Peyer's patch (tissue), 4 donors: ENCODE results near the gene FARP1. TPM values are rescaled to one million over a fixed set of nuclear protein-coding genes. Genes with fewer than 3 reads are reported as not detected.

ENCODE experiments used
- DNase-seq, 3 donors: peaks; one replicate each; pipeline ENCODE4 v3.0.0-alpha.2; 2017 to 2019
- H3K27ac ChIP-seq, 4 donors: fragments of 200-600 bp; sonication (generic); one replicate each; pipeline ENCODE4 v1.5.1; 2016 to 2019
- H3K27me3 ChIP-seq, 2 donors: fragments of 200-600 bp; sonication (generic); one replicate each; pipeline ENCODE4 v1.5.1; 2019
- H3K36me3 ChIP-seq, 3 donors: fragments of 200-600 bp; sonication (generic); one replicate each; pipeline ENCODE4 v1.5.1; 2016 to 2019
- H3K4me1 ChIP-seq, 4 donors: fragments of 200-600 bp; sonication (generic); one replicate each; pipeline ENCODE4 v1.5.1; 2016 to 2019
- H3K4me3 ChIP-seq, 4 donors: fragments of 200-600 bp; sonication (generic); 1 replicate in 3 of 4; 2 replicates in 1 of 4; pipeline ENCODE4 v1.5.1; 2016 to 2019; ENCODE audit warnings: mild to moderate bottlenecking in 1 of 4
- H3K9me3 ChIP-seq, 4 donors: fragments of 200-600 bp; sonication (generic); one replicate each; pipeline ENCODE4 v1.5.1; 2016 to 2019; ENCODE audit warnings: mild to moderate bottlenecking in 1 of 4
- CTCF ChIP-seq, 6 experiments: fragments of 450-650 bp in 4 of 6; fragments of 200-600 bp in 2 of 6; sonication (generic) in 1 of 6; IDR thresholded peaks; one replicate each; pipeline ENCODE4 v1.5.1; 2017 to 2019; ENCODE audit warnings: antibody characterized with exemption in 6 of 6, mild to moderate bottlenecking in 3 of 6, moderate library complexity in 1 of 6
- POLR2A ChIP-seq, 2 donors: fragments of 450-650 bp; IDR thresholded peaks; one replicate each; pipeline ENCODE4 v1.5.1; 2017; ENCODE audit warnings: antibody characterized with exemption in 2 of 2, mild to moderate bottlenecking in 2 of 2, moderate library complexity in 2 of 2
- total RNA-seq, 4 donors: library from RNA; depleted of rRNA; stranded (reverse); fragments of >200 nt; gene quantifications; one replicate each; pipeline ENCODE4 v1.1.0, GENCODE V29; 2016

The FARP1 gene
- total RNA-seq, 4 donors from 2014 or later, result 10.6 to 61.1 (median 14.9) TPM

DNA sequence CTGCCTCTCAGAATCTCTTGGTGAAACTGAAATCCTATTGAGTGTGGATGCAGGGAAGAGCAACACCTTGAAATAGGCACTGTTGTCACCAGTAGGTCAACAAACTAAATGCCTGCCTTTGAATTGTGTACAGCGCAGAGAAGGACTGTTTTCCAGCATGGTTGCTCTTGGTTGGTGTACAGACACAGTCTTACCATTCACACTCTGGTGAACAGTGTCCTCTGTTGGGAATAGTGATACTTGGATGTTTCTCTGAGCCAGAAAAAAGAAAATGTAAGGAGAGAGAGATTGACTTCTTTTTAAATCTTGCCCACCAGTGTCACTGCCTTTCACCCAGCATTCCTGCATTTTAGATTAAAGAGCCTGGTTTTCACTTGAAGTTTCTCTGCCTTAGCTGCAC is 254.3 kb downstream of the FARP1 start:
- no peaks in the 10 kb centered on the region for H3K36me3 ChIP-seq
- no peaks in the 10 kb centered on the region for H3K4me1 ChIP-seq
- H3K9me3 ChIP-seq, result no peaks in the 10 kb centered on the region
- H3K27me3 ChIP-seq, result no peaks in the 10 kb centered on the region
- TF ChIP-seq CTCF (IDR thresholded peaks at IDR 0.05) (peak in 1 of 6 experiments; percentile 20), POLR2A (IDR thresholded peaks at IDR 0.05) (no peak)
- no peak overlapping the region for H3K27ac ChIP-seq
- DNase-seq, result no peak
- H3K4me3 ChIP-seq, result no peak overlapping the region

DNA sequence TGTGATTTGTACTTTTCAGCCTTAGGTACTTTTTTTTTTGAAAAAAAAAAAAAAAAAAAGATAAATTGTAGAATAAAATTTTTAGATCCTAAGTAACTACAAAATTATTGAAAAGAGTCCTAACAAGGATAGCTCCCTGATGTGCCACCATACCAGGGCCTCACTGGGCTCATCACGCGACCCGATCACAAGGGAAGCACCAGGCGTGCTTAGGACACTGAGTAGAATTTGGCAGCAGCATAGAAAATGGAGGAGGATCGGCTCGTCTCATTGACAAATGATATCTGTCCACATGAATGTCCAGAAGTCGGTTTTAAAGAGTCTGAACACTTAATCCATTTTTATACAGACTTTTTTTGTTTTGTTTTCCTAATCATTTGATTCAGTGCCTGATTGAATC is 255.0 kb downstream of the FARP1 start:
- Histone ChIP-seq H3K4me3 (no peak overlapping the region), H3K27me3 (no peaks in the 10 kb centered on the region), H3K36me3 (no peaks in the 10 kb centered on the region), H3K27ac (no peak overlapping the region), H3K9me3 (no peaks in the 10 kb centered on the region), H3K4me1 (no peaks in the 10 kb centered on the region)
- no peak for DNase-seq
- no peak for TF ChIP-seq POLR2A (IDR thresholded peaks at IDR 0.05)
- TF ChIP-seq CTCF (IDR thresholded peaks at IDR 0.05), result no peak

DNA sequence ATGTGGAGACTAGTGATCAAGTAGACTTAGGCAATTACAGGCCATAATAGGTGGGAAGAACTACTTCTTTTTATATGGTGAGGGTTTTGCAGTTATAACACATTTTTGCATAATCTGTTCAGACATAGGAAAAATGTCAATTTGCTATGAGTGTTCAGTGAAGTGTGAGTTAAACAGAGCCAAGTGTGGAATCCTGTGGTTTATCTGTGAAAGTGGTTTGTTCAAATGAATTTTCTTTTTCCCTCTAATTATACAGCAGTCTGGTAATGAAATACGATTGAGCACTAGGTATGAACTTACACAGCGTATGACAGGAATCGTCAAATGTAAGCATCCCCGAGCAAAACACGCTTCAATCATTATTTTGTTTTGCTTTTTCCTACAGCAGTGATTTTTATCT is 255.7 kb downstream of the FARP1 start:
- no peaks in the 10 kb centered on the region for H3K9me3 ChIP-seq
- TF ChIP-seq CTCF (IDR thresholded peaks at IDR 0.05) (no peak), POLR2A (IDR thresholded peaks at IDR 0.05) (no peak)
- no peak for DNase-seq
- H3K27ac ChIP-seq, result no peak overlapping the region
- H3K4me3 ChIP-seq, result no peak overlapping the region
- H3K36me3 ChIP-seq, result no peaks in the 10 kb centered on the region
- no peaks in the 10 kb centered on the region for H3K27me3 ChIP-seq
- no peaks in the 10 kb centered on the region for H3K4me1 ChIP-seq

GRCh38 chr13:98399756-98400155 is 256.9 kb downstream of the FARP1 start:
- H3K4me3 ChIP-seq, result no peak overlapping the region
- no peak for TF ChIP-seq POLR2A (IDR thresholded peaks at IDR 0.05)
- no peak for TF ChIP-seq CTCF (IDR thresholded peaks at IDR 0.05)
- DNase-seq, result no peak
- H3K27me3 ChIP-seq, result no peaks in the 10 kb centered on the region
- H3K27ac ChIP-seq, result no peak overlapping the region
- H3K4me1 ChIP-seq, result no peaks in the 10 kb centered on the region
- no peaks in the 10 kb centered on the region for H3K36me3 ChIP-seq
- H3K9me3 ChIP-seq, result no peaks in the 10 kb centered on the region

DNA sequence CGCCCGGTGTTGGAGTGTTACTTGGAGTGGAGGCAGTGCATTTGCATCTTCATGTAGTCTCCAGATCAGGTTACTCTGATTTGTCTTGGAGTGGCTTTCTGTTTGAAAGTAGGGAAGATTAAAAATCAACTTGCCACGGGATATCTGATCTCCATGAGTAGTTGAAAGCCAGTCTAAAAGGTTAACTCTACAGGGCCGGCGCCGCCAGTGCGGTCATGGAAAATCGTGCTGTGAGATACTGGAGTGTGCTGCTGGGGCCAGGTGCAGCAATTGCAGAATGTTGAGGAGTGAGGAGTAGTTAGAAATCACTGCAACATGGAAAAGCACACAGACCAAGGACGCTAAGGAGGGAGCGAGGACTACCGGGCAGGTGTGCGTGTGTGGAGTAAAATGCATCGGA is 259.0 kb downstream of the FARP1 start:
- Histone ChIP-seq H3K4me1 (no peaks in the 10 kb centered on the region), H3K27me3 (no peaks in the 10 kb centered on the region), H3K27ac (no peak overlapping the region), H3K36me3 (no peaks in the 10 kb centered on the region), H3K9me3 (no peaks in the 10 kb centered on the region), H3K4me3 (no peak overlapping the region)
- no peak for TF ChIP-seq POLR2A (IDR thresholded peaks at IDR 0.05)
- TF ChIP-seq CTCF (IDR thresholded peaks at IDR 0.05), result no peak
- no peak for DNase-seq

- no peaks in the 10 kb centered on the region for H3K4me1 ChIP-seq
- H3K36me3 ChIP-seq, result no peaks in the 10 kb centered on the region
- no peaks in the 10 kb centered on the region for H3K9me3 ChIP-seq
- no peak for DNase-seq
- H3K4me3 ChIP-seq, result no peak overlapping the region
- H3K27ac ChIP-seq, result no peak overlapping the region
- H3K27me3 ChIP-seq, result no peaks in the 10 kb centered on the region
- no peak for TF ChIP-seq CTCF (IDR thresholded peaks at IDR 0.05)
- TF ChIP-seq POLR2A (IDR thresholded peaks at IDR 0.05), result no peak
Observed at GRCh38 chr13:98403076-98403475, 260.2 kb downstream of the FARP1 start.
